Measurements from ENCODE around the gene FBXO38. TPM values are rescaled to one million over a fixed set of nuclear protein-coding genes. Genes with fewer than 3 reads are reported as not detected.

Gene FBXO38, protein sequence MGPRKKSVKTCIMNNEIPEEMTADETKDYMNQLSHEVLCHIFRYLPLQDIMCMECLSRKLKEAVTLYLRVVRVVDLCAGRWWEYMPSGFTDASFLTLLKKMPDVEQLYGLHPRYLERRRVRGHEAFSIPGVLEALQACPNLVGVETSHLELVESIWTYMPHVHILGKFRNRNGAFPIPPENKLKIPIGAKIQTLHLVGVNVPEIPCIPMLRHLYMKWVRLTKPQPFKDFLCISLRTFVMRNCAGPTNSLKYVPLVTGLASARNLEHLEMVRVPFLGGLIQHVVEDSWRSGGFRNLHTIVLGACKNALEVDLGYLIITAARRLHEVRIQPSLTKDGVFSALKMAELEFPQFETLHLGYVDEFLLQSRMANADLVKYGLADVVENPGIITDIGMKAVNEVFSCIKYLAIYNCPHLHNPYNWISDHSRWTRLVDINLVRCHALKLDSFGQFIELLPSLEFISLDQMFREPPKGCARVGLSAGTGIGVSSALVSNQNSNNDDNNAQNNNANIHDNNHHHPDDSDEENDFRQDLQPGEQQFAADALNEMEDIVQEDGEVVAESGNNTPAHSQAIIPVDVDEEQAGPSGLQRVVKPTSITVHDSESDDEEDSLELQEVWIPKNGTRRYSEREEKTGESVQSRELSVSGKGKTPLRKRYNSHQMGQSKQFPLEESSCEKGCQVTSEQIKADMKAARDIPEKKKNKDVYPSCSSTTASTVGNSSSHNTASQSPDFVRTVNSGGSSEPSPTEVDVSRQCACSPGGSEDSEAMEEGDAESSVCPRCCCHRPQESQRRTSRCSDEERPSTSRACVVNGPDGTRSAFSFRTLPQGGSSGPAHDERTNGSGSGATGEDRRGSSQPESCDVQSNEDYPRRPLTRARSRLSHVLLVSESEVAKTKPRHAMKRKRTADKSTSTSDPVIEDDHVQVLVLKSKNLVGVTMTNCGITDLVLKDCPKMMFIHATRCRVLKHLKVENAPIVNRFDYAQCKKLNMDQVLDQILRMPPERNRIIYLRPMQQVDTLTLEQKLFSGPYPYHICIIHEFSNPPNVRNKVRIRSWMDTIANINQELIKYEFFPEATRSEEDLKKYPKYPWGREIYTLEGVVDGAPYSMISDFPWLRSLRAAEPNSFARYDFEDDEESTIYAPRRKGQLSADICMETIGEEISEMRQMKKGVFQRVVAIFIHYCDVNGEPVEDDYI
- 24.5 and 31.1 TPM in 2 replicates for total RNA-seq (2014; rRNA removed; shearing (Covaris generic))
- polyA plus RNA-seq (2015; cell fraction: cytosol; rRNA removed): 11.1 and 12.1 TPM in 2 replicates
- polyA plus RNA-seq (2015; cell fraction: nucleus; rRNA removed): 52.9 and 92.3 TPM in 2 replicates

DNA sequence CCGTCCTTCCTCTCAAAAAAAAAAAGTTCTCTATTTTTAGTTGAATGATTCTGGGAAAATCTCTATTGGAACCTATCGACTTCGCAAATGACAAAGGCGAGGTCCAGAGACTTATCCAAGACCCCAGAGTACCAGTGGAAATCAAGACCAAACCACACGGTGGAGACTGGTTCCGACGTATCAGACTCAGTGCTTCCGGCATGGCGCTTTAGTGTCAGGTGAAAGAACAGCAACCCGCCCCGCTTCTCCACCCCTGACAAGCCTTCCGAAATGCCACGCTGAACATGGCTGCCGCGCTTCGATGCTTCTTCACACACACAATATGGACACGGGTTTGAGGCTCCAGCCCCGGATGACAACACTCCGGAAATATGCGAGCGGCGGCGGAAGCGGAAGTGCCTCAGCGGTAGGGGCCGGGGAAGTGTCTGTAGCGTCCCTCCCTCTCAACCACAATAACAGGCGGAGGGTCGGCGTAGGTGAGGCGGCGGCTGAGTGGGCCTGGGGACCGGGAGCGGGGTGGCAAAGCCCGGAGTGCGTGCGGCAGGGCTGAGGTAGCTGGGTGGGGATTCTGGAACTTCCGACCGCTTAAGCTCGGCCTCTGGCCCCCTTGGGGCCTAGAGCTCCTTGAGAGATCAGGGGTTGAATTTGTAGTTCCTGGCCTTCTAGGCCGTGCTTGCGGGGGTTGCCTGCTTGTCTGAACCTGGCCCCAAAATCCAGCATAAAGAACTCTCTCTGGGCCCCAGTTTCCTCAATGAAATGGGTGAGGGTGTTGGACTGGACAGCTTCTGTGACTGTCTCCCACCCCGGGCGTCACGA lies at the start of gene FBXO38:
FBXO38 (plus strand) TSS at position 395 of the 816 bp plus-strand sequence. CDS start 10,819 bp downstream, outside the sequence.
- in situ Hi-C loops (cut with HindIII; ENCODE audit: low pct_unique_long_range_greater_than_20kb, low sequenced_read_pairs): no loop called here
- peak; percentile 97 for DNase-seq (ENCODE audit: low read depth, low spot score)

DNA sequence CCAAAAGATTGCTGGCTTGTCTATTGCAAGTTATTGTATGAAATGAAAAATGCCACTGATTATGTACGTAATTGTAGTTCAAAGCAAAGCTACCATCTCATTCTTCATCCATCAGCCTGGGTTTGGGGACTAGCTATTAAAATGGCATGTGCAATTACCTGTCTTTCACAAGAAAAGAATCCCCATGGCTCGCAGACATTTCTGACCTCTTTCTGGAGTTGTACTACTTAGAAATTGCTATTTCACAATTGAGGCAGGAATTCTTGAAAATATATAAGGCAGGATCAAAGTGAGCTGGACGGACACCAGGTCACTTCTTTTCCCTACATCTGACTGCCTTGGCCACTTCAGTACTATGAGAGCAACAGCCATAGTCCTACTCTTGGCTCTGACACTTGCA lies 48.5 kb upstream of the FBXO38 start, which contains the start of gene SPINK9:
SPINK9 (plus strand) TSS at position 301 of the 400 bp plus-strand sequence; CDS start at position 356, 55 bp downstream.
- DNase-seq (ENCODE audit: low read depth, low spot score): no peak
- in situ Hi-C loops (cut with HindIII; ENCODE audit: low pct_unique_long_range_greater_than_20kb, low sequenced_read_pairs): no loop called here

DNA sequence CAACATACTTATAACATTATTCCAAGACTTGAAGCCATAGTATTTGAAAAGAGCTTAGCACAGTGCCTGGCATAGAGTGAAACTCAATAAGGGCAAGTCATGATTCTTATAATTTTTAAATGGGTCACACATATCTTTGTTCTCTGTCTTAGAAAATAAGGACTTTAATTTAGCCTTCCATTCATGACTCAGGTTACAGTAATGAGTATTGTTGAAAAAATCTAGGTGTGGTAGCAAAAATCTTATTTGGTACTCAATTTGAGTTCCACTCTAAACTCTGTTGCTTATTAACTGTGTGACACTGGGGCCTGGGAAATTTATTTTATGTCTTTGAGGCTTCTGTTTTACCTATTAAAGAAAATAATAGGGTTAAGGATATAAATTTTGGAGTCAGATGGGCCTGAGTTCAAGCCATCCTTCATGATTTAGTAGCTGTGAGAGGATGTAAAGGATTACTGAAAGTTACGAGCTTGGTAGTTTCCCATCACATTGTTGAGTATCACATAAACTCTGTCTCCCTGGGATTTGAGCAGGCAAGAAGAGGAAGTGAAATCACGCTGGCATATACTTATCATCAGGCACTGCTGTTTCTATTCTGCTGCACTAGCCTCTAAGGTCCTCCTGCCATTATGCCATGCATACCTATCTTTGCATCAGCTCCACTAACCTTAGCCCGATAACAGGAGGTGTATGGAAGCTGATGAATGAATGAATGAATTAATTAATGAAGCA lies 46.9 kb upstream of the FBXO38 start:
- no peak for DNase-seq (ENCODE audit: low read depth, low spot score)
- in situ Hi-C loops (cut with HindIII; ENCODE audit: low pct_unique_long_range_greater_than_20kb, low sequenced_read_pairs): no loop called here

DNA sequence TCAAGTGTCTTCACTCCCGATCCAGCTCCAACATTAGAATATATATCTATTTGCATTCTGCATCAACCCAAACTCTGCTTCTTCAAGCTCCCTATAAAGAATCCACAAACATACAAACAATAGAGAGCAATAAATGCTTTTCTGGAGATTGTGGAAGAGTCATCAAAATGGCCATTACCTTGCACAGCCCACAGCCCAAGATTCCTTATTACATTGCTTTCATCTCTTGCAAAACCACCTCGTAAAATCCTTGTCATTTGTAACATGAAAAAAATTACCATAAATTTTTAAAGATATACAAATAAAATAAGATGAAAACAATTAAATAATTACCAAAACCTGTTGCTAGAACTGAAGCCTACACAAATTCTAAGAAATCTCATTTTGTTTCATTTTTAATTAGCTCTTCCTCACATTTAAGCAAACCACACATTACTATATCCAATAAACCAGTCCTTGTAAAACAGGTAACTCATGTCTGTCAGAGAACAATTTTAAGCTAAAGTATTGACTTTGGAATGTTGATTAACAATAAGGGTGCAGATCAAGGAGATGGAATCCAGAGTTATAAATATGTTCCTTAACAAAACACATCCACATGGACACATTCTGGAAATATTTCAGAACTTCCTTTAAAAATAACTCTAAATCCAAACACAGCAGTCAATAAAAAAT lies 41.2 kb upstream of the FBXO38 start:
- DNase-seq (ENCODE audit: low read depth, low spot score): no peak
- in situ Hi-C loops (cut with HindIII; ENCODE audit: low pct_unique_long_range_greater_than_20kb, low sequenced_read_pairs): no loop called here

DNA sequence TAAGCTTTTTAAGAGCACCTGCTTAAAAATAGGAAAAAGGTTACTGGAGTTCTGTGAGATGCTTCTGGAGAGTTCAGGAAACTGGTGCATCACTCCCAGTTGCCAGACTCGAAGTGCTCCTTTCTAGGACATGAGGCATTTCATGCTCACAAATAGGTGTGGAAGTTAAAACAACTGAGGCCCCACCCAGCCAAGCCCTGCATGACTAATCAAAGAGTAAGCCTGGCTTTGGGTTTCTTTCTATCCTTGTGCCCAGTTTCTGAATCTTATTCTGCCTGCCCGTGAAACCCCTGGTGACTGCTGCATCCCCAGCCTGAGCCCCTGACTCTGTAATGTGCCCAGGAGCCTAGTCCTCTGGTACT lies 40.7 kb upstream of the FBXO38 start:
- DNase-seq (ENCODE audit: low read depth, low spot score): no peak

DNA sequence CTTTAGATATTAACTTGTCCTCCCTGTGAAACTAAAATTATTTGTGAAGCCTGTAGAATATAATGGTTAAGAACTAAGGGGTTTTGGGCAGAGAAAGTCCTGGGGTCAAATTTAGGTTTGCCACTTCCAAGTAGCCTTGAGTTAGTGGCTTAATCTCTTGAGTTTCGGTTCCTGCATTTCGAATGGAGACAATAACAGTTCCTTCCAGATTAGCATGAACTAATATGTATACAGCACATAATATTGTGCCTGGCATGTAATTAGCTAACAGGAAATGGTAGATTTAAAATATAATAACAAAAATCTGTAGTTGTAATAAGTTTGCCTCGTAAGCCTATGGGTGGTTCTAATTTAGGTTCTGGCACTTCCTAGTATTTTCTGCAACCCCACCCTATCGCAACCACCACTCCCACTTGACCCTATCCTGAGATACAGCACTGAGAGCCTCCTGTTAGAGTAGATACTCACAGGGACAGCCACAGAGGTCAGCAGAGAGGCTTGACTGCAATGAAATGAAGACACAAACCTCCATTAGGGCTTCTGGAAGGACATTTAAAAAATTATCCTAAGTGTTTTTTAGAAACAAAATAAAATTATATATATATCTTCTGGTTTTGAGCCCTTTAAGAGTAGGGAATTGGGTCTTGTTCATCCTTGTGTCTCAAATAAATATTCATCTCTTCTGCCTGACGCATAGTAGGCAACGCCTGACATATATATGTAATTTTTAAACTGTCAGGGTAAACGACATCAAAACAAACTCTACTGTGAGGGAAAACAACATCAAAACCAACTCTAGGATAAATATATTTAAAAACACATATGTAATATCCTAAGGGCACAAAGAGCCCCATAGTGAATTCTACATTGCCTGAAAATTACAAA lies 39.9 kb upstream of the FBXO38 start:
- DNase-seq (ENCODE audit: low read depth, low spot score): no peak
- in situ Hi-C loops (cut with HindIII; ENCODE audit: low pct_unique_long_range_greater_than_20kb, low sequenced_read_pairs): no loop called here

More for the DNA sequence above, 40.7 kb upstream of the FBXO38 start:
- in situ Hi-C loops (cut with HindIII; ENCODE audit: low pct_unique_long_range_greater_than_20kb, low sequenced_read_pairs): no loop called here

DNA sequence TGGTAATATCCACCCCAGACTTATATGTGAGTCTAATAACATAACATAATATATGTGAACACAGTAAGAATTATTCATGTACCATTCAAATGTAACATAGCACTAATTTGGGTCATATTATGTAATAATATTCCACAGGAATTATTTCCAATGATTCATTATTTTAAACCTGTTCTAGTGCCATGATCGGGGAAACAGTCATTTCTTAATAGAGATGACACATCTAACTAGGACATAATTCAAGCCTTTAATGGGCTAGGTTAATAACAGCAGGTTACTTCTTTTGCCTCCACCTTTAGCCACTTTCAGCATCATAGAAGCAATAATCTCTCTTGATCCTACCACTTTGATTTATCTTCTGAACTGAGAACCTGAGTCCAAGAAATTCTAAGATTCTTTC lies 36.1 kb upstream of the FBXO38 start:
- no peak for DNase-seq (ENCODE audit: low read depth, low spot score)
- in situ Hi-C loops (cut with HindIII; ENCODE audit: low pct_unique_long_range_greater_than_20kb, low sequenced_read_pairs): no loop called here

DNA sequence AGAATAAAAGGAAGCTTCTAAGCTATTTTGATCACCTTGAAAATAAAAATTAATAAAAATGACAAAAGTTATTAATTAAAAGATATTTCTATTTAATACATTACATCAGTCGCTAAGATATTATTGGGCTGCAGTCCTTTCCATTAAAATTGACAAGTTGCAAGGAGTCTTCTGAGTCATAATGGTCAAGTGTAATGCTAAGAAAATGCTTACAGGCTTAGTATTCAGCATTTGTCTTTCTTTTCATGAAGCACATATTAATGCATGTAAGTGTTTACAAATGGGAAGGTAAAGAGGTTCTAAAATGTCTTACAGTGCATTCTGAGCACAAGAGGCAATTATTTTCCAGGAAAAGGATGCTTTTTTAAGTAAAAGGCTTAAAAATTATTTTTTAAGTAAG lies 31.1 kb upstream of the FBXO38 start:
- in situ Hi-C loops (cut with HindIII; ENCODE audit: low pct_unique_long_range_greater_than_20kb, low sequenced_read_pairs): no loop called here
- no peak for DNase-seq (ENCODE audit: low read depth, low spot score)

DNA sequence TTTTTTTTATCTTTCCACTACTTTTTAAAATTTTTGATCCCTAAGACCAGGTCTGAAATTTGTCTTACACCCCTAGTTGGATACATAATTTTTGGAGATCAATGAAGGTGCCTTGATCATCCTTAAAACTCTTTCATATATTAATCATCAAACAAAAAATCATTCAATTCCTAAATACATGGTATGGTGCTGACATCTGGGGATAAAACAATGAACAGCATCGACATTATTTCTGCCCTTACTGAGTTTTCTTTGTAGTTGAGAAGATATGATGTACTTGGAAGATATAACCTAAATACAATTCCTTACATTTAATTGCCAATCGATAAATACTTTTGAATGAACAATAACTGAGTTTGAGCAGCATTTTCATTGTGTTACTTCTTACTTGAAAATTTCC lies 30.1 kb upstream of the FBXO38 start:
- in situ Hi-C loops (cut with HindIII; ENCODE audit: low pct_unique_long_range_greater_than_20kb, low sequenced_read_pairs): no loop called here
- DNase-seq (ENCODE audit: low read depth, low spot score): no peak

DNA sequence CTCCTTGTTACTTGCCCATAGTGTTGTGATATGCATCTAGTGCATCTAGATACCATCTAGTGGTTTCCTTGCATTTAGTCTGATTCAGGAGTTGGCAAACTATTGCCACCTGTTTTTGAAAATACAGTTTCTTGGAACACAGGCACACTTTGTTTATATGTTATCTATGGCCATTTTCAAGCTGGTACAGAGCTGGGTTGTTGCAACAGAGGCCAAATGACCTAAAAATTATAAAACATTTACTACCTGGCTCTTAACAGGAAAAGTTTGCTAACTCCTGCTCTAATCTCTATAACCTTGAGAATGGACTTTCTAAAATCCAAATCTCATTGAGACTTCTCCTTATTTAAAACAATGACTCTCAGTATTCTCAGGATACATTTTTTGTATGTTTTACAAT lies 19.4 kb upstream of the FBXO38 start:
- in situ Hi-C loops (cut with HindIII; ENCODE audit: low pct_unique_long_range_greater_than_20kb, low sequenced_read_pairs): no loop called here
- DNase-seq (ENCODE audit: low read depth, low spot score): no peak

DNA sequence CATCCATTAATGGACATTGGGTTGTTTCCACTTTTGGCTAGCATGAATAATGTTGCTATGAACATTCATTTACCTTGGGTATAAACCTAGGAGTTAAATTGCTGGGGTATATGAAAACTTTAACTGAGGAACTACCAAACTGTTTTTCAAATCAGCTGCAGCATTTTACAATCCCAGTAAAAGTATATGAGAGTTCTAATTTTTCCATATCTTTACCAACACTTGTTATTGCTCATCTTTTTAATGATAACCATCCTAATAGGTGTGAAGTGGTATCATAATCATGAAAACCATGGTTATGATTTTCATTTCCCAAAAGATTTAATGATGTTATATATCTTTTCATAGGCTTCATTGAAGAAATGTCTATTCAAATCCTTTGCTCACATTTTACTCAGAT lies 15.5 kb upstream of the FBXO38 start:
- DNase-seq (ENCODE audit: low read depth, low spot score): no peak
- in situ Hi-C loops (cut with HindIII; ENCODE audit: low pct_unique_long_range_greater_than_20kb, low sequenced_read_pairs): no loop called here

DNA sequence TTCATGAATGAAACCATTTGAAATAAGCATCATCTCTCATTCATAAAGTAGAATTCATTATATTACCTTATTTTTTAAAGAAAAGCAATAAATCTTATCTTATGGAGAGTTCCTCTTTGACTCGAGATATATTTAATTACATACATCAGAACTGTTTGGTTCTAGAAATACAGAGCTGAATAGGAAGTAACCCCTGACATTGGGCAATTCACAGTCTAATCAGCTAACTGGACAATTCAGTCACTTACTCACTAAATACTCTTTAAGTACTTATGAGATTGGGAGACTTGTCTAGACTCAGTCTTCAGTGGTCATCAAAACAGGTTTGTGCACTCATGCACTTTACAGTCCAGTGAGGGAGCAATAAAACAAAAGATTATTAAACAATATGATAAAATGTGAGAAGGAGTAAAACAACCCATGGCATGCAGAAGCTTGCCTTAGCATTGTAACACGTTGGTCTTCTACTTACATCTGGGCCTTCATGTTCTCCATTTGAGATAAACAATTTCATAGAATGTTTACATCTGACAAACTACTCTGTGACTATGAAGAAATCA lies 11.5 kb upstream of the FBXO38 start:
- no peak for DNase-seq (ENCODE audit: low read depth, low spot score)
- in situ Hi-C loops (cut with HindIII; ENCODE audit: low pct_unique_long_range_greater_than_20kb, low sequenced_read_pairs): no loop called here

DNA sequence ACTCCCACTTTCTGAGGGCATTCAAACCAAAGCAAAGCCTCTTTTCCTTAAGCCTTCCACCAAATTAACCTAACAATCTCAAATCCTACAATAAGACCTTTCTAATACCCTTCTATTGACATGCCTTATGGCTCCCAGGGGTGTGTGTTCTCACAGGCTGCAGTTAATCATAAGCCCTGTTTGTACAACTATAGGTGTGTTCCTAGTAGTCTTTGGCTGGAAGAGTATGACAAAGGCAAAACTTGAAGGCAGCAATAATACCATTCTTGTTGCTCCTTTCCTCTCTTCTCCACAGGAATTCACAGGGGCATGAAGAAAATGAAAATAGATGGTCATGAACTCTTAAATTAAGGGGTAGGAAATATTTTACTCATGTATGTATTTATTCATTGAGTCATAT lies 10.9 kb upstream of the FBXO38 start:
- in situ Hi-C loops (cut with HindIII; ENCODE audit: low pct_unique_long_range_greater_than_20kb, low sequenced_read_pairs): no loop called here
- peak; percentile 6 for DNase-seq (ENCODE audit: low read depth, low spot score)

DNA sequence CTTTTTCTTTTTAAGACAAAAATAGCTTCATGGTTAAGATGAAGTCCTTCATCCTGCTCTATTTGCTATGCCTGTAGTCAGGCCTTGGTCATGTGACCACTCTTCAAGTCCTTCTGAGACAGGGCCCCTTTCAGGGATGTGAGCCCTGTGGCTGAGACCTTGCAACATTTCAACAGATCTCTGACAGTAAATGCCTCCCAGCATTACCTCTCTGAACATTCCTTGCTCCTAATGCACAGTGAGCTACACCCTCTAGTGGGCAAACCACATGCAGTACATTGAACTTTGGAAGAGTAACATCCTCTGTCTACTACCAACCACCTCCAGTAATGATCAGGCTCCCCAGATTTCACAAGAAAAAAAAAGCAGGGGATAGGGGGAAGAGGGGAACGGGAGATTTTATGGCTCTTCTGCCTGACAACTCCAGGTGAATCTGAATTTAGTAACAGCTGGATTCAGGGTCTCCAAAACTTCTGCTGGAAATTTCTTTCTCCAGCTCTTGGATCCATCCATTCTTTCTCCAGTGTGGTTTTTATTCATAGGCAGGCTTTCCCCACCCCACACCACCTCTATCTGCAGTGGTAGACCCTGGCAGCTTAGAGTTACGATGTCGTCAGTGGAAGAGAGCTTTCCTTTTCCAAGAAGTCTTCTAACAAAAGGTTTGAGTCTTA lies 8.9 kb upstream of the FBXO38 start:
- DNase-seq (ENCODE audit: low read depth, low spot score): peak; percentile 95
- in situ Hi-C loops (cut with HindIII; ENCODE audit: low pct_unique_long_range_greater_than_20kb, low sequenced_read_pairs): no loop called here

Measured in SK-MEL-5 (cell line).